ENCODE data around the gene MAMDC4.
"Not testable (repeated sequence)": the region's sequence is repeated elsewhere in the genome, so short reads cannot be mapped to it uniquely, and the experiment has no call there.

Gene MAMDC4

DNA sequence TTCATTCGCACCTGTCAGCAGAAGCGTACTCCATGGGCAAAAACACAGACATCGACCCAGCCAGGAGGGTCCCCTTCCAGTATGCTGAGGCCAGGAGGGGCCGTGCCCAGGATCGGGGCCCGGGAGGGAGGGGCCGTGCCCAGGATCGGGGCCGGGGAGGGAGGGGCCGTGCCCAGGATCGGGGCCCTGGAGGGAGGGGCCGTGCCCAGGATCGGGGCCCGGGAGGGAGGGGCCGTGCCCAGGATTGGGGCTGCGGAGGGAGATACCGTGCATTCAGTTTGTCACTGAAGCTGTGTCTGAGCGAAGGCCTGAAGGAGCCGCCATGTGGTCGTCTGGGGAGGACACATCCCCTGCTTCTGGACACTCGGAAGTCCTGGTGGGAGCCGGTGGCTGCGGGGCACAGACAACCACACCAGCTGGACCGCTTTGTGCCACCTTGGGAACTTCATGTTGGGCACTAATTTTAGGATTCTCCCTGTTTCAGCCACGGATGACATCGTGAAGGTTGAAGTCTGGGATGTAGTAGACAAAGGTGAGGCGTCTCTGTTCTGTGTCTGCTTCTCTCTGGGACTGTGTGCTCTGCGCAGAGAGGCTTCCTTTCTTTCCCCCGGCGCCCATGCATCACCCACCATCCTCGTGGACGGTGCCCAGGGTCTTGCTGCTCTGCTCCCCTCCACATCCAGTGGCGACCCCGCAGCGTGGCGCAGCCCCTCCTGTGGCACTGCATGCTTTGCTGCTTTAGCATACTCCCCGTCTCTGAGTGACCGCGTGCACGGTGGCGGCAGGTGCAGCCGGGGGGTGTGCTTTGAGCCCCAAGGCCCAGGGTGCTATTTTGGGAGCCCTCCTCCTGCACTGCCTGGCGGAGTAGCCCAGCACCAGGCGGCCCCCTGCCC, 26.6 kb upstream of the MAMDC4 start:
- DNase-seq = no peak

DNA sequence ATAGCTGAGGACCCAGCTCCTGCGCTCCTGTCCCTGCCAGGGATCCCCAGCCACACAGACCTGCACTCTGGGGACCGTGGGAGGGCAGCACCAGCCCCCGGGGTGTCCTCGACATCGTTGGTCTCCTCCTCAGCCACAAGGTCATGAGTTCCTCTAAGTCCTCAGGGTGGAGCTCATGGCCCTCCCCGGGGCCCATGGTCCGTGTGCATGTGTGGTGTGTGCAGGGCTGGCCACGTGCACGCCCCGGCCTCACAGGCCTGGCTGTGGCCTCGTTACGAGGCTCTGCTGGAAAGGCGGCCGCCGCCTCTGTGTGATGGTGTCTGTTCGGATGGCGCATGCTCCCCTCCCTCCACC, 26.0 kb upstream of the MAMDC4 start:
- DNase-seq = no peak

DNA sequence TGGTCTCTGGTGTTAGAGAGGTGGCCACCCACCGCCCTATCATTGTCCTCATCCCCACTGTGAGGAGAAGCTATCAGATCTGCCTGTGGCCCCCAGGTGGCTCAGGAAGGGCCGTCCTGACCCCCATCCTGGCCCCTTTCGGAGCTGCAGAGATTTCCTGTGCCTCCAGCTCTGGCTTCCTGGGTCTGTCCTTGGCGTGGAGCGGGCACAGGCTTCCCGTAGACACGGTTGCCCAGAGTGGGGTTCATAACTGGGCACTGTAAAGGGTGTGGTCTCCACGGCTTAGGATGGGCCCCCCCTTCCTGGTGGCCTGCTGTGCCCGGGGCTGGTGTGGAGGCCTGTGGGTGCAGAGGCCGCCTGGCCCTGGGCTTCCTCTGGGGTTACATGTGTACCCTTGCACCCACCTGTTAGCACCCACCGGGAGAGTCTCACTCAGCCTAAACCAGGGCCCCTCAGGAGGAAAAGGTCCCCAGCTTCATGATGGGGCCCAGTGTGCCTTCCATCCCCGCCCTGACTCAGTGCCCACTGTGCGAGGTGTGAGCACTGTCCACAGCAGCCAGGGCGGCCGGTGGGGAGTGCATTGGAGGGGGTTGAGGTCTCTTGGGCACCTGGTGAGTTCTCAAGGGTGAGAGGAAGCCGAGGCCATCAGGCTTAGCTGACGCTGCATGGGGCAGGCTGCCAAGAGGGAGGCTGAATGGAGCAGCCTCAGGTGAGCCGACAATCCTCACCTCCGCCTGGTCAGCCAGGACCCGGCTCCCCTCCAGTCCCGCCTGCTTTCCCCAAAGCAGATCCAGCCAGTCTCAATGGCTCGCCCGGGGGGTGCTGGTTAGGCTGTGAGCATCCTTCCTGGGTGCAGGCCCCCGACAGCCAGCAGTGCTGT, 25.2 kb upstream of the MAMDC4 start:
- no peak for DNase-seq

DNA sequence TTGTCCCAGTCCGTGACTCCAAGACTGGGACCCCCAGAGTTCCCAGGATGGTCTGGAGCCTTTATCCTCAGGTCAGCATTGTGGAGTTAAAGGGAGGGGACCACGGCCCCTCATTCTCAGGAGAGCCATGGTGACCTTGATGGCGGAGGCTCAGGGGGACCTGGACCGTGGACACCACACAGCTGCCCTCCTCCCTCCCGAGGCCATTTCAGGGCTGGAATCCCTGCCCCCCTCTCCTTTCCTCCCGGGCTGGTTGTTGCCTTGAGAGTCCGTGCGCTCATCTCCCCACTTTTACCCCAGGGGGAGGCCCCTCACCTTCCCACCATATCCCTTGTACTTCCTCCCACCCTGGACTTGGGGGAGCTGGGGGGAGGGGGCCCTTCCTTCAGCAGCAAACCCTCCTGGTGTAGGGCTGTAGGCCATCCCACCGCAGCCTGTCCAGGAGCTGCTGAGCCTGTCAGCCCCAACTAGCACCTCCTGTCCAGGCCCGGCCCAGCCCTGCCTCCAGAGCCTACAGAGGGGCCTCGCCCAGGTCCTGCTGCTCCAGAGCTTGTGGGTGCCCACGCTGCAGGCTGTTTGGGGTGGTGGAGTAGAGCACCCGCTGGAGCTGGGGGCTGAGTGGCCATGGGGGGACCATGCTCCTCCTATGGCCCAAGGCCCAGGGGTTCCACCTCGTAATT, 24.2 kb upstream of the MAMDC4 start:
- DNase-seq = no peak

DNA sequence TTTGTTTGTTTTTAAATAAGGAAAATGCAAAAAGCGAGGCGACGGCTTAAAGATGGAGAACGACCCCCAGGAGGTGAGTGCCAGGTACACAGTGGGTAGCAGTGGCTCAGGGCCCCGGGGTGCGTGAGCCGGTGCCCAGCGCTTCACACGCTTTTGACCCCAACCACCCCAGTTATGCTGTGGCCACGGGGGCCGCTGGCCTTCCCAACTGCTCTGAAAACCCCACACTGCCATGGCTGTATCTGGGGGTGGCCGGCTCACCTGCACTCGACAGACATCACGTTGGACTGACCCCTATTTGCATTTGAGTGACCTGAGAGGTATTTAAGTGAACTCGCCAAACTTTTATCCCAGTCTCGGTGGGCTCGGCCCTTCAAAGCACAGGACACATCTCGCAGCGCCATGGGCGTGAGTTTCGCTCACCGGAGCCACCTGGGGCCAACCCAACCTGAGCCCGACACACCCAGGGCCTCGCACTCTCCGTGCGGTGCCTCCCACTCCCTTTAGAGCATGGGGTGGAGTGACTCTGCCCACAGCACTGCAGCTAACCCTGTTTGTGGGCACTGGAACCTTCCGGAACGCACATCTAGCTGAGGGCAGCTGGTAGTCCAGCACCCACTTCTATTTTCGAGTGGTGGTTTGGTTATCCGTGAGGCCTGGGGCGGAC, 23.5 kb upstream of the MAMDC4 start:
- no peak for DNase-seq

DNA sequence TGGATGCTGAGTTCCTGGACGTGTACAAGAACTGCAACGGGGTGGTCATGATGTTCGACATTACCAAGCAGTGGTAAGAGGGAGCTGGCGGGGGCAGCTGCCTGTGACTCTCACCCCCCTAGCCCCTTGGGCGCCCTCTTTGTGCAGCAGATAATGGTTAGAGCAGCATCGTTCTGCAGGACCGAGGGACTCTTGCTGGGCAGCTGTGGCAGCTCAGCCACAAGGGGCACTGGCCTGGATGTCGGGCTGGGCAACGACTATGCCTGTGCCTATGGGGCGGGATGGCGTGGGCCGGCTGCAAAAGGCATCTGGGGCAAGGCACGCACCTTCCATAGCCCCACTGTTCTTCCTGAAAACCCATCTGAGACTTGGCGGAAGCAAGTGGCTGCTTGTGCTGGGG, 22.7 kb upstream of the MAMDC4 start:
- DNase-seq = no peak

DNA sequence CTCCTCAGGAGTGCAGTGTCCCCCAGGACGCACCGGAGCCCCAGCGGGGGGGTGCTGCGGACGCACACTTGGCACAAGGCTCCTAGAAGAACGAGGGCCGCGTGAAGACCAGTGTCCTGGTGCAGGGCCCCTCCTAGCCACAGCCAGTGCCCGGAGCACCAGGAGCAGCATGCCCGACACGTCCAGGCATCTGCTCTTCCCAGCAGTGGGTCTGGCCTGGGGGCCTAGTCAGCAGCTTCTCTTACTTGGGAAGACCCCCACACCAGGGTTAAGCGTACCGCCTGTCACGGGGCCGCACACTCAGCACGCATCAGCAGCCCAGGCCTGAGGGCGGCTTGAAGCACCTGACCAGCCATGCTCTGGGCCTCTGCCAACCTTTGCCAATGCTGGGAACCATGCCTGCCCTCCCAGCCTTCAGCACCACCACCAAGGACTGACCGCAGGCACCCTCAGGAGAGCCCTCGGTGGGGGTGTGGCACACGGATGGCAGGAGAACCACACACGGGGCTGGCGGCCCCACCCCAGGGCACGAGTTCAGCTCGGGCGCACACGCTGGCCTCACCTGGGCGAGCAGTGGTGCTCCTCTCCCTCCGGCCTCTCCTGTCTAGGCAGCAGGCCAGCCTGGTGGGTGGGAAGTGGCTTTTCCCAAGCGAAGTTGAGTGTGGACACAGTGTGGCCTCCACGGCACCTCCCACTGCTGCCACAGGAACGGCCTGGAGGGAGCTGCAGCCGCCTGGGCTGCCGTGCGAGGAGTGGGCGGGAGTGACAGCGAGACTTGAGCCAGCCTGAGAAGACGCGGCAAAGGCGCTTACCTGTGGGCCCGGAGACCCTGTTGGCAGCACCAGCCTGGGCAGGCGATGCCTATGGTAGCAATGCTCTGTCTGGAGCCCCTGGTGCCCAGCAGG, 21.9 kb upstream of the MAMDC4 start:
- DNase-seq = no peak

DNA sequence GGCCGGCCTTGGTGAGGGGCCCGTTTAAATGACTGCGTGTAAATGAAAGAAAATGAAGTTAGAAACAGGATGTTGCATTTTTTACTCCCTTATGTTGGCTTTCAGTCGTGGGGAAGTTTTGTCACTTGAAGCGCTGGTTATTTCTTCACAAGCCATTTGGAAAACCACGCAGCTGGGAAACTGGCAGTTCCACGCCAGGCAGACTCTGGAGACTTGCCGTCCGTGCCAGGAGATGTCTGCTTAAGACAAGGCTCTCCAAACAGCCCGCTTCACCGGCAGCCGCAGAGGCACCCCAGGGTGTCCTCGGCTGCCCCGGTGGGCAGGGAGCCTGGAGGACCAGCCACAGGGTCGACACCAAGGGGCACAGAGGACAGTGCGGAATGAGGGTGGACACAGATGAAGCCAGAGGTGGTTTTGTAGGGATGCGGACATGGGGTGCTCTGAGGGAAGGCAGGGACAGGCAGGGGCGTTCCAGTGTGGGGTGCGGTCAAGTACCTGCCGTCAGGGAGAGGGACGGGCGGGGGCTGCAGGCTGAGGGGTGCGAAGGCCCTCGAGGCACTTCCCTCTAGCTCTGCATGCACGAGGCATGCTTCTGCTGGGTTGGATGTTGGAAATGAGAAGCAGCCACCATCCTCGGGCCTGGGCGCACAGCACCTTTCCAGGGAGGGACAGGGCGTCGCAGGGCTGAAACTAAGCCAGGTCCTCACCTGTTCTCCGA, 21.0 kb upstream of the MAMDC4 start:
- no peak for DNase-seq

DNA sequence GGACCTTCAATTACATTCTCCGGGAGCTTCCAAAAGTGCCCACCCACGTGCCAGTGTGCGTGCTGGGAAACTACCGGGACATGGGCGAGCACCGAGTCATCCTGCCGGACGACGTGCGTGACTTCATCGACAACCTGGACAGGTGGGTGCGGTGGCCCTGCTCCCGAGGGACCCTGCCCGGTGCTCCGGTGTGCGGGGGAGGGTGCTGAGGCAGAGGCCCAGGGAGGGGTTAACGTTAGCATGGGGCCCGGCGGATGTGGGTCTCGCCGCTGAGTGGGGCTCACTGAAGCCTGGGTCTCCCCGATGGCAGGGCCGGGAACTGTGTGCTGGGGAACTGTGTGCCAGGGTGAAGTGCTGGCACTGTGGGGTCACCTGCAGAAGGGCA, 20.4 kb upstream of the MAMDC4 start:
- no peak for DNase-seq

DNA sequence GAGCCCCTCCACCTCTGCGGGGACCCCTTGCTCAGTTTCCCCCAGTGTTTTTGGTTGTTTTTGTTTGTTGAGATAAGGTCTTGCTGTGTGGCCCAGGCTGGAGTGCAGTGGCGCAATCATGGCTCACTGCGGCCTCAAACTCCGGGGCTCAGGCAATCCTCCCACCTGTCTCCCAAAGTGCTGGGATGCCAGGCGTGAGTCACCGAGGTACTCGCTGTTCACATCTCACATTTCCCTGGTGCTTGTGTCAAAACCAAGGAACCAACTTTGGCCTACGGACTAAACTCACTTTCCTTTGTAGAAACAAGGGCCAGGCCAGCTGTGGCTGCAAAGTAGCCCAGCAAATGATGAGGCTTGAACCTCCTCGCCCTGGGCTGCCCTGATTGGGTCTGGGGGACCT, 19.6 kb upstream of the MAMDC4 start:
- no peak for DNase-seq

DNA sequence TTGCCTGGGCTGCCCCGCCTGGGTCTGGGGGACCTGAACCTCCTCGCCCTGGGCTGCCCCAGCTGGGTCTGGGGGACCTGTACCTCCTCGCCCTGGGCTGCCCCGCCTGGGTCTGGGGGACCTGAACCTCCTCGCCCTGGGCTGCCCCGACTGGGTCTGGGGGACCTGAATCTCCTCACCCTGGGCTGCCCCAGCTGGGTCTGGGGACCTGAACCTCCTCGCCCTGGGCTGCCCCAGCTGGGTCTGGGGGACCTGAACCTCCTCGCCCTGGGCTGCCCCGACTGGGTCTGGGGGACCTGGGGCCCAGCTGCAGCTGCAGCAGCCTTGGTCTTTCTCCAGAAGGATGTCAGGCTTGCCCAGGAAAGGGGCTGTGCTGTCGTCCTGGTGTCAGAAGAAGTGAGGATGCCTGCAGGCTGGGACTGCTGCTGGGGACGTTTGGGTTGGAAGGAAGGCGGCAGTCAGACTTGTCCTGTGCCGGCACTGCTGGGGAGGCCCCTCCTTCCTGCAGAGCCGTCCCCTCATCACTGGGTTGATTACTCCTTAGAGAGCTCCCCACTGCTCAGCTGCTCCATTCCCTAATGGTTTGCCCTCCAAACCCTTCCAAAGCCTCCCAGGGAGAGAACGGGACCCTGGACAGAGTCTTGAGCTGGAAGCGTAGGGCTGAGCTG, 18.6 kb upstream of the MAMDC4 start:
- not testable (repeated sequence) for DNase-seq

DNA sequence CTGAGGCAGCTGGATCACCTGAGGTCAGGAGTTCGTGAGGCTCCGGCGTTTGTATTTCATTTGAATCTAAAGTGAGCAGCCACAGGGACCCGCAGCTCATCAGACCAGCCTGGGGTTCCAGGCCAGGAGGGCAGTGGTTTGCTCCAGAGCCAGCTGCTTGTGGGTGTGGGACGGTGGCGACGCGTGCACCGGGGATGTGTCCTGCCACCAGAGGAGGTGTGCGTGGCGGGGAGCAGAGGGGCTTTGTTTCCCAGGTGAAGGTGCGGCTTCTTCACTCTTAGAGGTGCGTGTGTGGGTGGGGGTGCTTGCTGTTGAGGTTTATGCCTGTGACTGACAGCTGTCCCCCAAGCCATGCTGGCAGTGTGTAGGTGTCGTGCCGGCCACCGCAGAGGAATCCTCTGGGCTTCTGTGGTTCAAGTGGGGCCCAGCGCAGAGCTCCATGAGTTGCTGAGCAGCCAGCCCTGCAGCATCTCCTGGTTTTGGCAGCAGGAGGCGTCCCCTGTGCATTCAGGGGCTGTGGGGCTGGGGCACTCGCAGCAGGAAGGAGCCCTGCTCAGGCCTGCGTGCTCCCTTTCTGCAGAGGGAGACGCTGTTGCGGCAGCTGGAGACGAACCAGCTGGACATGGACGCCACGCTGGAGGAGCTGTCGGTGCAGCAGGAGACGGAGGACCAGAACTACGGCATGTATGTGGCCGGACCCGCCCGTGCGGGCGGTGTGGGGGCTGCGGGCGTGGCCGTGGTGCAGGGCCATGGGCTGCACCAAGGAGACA, 16.8 kb upstream of the MAMDC4 start:
- no peak for DNase-seq

DNA sequence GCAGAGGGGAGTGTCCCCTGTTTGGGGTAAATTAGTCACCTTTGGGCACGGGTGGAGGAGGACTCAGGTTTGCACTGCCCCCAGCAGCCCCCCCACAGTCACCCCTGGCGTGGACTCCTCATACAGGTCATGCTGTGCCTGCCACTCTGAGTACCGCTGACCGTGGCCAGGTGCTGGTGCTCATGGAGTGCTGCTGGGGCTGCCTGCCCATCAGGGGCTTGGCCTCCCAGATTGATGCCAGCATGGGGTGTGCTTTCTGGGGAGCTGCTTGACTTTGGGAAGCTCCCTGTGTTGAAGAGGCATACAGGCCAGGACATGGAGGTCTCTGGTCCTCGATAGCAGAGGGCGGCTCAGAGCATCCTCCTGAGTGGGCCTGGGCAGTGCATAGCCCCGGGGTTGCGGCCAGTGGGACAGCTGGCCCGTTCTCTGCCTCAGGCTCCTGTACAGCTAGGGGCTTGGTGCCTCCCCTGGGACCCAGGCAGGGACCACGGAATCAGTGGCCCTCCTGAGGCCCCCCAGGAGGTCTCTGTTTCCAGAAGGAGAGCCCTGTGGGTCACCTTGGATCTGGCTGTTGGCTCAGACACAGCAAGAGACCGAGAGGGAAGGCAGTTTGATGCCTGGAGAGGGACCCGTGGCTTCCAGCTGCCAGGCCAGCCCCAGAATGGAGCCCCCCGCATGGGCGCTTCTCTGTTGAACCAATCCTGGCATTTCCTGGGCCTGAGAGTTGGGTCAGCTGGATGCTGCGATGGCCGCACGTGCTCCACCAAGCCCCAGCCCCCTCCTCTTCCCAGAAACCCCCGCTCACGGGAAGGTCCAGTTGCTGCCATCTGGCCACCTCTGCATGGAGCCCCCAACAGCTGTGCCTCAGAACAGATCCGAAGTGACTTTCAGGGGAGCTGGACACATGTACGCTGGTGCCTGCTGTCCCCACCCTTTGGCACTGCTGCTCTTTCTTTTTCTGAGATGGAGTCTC, 15.9 kb upstream of the MAMDC4 start:
- DNase-seq = no peak

DNA sequence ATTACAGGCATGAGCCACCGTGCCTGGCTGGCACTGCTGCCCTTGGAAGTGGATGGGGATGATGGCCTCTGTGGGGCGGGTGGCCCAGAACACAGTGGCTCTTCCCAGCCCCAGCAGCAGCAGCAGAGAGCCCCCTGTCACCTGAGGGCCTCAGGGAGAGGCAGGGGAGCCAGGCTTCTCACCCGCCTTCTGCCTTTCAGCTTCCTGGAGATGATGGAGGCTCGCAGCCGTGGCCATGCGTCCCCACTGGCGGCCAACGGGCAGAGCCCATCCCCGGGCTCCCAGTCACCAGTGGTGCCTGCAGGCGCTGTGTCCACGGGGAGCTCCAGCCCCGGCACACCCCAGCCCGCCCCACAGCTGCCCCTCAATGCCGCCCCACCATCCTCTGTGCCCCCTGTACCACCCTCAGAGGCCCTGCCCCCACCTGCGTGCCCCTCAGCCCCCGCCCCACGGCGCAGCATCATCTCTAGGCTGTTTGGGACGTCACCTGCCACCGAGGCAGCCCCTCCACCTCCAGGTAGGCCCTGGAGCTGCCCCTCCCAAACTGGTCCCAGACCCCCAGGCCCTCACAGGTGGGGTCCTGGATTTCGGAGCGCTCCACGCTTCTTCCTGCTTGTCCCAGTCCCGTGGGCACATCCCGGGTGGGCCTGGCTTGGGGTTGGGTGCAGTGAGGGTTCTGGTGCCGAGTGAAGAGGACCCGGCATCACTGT, 14.8 kb upstream of the MAMDC4 start:
- DNase-seq = no peak

DNA sequence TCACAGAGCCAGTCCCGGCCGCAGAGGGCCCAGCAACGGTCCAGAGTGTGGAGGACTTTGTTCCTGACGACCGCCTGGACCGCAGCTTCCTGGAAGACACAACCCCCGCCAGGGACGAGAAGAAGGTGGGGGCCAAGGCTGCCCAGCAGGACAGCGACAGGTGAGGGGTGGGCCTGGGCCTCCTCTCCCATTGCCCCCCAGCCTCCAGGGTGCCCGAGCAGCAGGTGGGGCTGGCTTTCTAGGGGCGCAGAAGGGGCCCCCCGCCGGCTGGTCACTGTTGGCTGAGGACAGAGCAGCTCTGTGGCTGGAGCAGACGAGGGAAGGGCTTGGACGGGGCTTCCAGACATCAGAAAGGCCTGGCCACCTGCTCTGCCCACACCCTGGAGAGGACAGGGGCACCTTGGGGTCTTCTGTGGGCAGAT, 14.3 kb upstream of the MAMDC4 start:
- DNase-seq = not testable (repeated sequence)

DNA sequence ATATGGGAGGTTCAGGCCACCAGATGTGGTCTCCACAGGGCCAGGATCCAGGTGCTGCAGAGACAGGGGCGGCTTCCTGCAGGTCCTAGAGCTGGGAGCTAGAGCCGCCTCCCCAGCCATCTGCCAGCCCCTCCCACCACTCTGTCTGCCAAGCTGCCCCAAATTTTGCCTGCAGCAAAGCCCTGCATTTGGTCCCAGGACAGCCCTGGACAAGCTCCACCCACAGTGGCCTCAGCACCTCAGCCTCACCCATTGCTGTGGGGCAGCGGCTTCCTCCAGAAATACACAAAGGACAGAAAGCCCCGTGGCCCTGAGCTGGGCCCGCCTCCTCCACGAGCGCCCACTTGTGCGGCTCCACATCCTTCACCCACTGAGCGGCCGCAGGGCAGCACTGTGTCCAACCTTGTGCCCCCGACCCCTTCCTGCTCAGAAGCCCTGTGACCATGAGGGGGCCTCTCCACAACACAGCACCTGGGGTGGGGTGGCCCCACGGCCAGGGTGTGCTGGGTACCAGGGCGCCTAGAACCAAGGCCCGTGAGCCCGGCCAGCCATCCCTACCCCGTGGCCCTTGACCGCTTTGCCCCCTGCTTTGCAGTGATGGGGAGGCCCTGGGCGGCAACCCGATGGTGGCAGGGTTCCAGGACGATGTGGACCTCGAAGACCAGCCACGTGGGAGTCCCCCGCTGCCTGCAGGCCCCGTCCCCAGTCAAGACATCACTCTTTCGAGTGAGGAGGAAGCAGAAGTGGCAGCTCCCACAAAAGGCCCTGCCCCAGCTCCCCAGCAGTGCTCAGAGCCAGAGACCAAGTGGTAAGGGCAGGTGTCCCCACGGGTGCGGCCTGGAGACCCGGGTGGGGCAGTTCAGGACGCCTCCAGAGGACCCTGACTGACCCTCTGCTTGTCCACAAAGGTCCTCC, 13.6 kb upstream of the MAMDC4 start:
- DNase-seq = no peak
